LoVo (cell line): ENCODE data around the gene PCDHB14.
"Not testable (repeated sequence)": the region's sequence is repeated elsewhere in the genome, so short reads cannot be mapped to it uniquely, and the experiment has no call there.

Experiments used
- DNase-seq: peaks from one replicate; pipeline ENCODE4 v3.0.0-alpha.2; 2016; ENCODE audit warnings: low spot score

Gene PCDHB14

DNA sequence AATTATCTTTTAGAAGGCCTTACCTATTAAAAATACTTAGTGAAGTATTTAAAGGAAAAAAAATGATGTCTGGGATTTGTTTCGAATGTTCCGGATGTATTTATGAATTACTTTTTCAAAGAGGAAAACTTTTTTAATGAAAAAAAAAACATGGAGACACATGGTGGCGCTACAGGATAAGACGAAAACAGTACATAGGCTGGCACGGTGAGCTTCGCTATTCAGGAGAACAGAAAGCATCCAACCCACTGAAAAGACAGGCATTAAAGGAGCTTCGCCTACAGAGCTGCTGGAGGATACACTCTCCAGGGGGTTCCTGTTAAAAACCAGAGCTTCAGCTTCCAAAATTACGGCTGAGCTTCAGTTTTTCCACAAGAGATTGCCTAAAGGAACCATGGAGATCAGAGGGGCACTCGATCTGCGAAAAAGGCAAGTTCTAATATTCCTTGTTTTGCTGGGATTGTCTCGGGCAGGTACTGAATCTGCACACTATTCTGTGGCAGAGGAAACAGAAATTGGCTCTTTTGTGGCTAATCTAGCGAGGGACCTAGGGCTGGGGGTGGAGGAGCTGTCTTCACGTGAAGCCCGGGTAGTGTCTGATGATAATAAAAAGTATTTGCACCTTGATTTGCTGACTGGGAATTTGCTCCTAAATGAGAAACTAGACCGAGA is at the start of gene PCDHB14:
Gene PCDHB14, plus strand, starts transcription at position 232 of the 672 bp plus-strand sequence. Its CDS starts 163 bp downstream, at position 395.
- peak; percentile 56 for DNase-seq

DNA sequence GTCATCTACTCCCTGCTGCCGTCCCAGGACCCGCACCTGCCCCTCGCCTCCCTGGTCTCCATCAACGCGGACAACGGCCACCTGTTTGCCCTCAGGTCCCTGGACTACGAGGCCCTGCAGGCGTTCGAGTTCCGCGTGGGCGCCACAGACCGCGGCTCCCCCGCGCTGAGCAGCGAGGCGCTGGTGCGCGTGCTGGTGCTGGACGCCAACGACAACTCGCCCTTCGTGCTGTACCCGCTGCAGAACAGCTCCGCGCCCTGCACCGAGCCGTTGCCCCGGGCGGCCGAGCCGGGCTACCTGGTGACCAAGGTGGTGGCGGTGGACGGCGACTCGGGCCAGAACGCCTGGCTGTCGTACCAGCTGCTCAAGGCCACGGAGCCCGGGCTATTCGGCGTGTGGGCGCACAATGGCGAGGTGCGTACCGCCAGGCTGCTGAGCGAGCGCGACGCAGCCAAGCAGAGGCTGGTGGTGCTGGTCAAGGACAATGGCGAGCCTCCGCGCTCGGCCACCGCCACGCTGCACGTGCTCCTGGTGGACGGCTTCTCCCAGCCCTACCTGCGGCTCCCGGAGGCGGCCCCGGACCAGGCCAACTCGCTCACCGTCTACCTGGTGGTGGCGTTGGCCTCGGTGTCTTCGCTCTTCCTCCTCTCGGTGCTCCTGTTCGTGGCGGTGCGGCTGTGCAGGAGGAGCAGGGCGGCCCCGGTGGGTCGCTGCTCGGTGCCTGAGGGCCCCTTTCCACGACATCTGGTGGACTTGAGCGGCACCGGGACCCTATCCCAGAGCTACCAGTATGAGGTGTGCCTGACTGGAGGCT is 48.6 kb upstream of the PCDHB14 start:
- not testable (repeated sequence) for DNase-seq

DNA sequence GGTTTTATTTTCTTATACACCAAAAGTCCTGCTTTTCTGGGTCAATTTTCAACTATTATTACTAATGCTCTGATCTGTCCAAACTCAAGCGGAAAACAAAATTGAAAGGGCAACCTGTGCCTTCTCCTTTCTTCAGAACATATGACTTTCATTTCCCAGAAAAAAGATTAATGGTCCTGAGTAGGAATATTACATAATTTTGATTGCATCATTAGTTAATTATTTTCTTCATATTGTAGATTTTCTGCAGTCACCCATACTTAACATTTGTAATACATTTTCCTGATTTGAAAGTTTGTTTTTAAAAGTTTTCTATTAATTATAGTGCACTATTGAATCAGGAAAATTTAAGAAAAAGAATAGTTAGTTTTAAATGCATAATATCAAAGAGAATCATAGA is 47.2 kb upstream of the PCDHB14 start:
- no peak for DNase-seq

DNA sequence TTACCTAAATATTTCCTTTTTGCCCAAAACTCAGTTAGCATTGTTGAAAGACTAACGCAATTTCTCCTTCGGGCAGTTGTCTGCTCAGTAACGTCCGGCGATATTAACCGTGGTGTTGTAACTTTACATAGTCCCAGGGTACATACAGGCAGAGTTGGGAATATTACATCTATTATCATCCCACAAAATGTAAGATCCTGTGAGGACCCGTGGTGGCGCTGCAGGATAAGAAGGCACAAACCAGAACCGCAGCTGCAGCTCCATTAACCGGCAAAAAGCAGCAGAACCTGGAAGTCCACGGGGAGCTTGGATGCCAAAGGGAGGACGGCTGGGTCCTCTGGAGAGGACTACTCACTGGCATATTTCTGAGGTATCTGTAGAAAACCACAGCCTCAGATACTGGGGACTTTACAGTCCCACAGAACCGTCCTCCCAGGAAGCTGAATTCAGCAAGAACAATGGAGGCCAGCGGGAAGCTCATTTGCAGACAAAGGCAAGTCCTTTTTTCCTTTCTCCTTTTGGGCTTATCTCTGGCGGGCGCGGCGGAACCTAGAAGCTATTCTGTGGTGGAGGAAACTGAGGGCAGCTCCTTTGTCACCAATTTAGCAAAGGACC is 45.5 kb upstream of the PCDHB14 start, which contains the start of gene PCDHB8:
Gene PCDHB8, plus strand, starts transcription at position 214 of the 615 bp plus-strand sequence. Its CDS starts 245 bp downstream, at position 459.
- not testable (repeated sequence) for DNase-seq

DNA sequence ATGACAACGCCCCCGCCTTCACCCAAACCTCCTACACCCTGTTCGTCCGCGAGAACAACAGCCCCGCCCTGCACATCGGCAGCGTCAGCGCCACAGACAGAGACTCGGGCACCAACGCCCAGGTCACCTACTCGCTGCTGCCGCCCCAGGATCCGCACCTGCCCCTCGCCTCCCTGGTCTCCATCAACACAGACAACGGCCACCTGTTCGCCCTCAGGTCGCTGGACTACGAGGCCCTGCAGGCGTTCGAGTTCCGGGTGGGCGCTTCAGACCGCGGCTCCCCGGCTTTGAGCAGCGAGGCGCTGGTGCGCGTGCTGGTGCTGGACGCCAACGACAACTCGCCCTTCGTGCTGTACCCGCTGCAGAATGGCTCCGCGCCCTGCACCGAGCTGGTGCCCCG is 43.8 kb upstream of the PCDHB14 start:
- not testable (repeated sequence) for DNase-seq

DNA sequence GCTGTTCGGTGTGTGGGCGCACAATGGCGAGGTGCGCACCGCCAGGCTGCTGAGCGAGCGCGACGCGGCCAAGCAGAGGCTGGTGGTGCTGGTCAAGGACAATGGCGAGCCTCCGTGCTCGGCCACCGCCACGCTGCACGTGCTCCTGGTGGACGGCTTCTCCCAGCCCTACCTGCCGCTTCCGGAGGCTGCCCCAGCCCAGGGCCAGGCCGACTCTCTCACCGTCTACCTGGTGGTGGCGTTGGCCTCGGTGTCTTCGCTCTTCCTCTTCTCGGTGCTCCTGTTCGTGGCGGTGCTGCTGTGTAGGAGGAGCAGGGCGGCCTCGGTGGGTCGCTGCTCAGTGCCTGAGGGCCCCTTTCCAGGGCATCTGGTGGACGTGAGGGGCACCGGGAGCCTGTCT is 43.3 kb upstream of the PCDHB14 start:
- not testable (repeated sequence) for DNase-seq

DNA sequence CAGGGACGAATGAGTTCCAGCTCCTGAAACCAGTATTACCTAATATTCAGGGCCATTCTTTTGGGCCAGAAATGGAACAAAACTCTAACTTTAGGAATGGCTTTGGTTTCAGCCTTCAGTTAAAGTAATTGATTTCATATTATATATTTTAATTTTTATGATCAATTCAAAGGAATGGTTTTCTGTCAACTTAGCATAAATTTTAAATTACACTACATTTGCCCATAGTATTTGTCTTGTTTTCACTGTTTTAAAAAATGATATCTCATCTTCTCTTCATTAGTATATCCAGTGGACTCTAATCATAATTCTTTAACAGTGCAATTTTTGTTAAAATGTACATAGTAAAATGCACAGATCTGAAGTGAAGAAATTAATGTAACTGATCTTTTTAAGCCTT is 42.8 kb upstream of the PCDHB14 start:
- no peak for DNase-seq

DNA sequence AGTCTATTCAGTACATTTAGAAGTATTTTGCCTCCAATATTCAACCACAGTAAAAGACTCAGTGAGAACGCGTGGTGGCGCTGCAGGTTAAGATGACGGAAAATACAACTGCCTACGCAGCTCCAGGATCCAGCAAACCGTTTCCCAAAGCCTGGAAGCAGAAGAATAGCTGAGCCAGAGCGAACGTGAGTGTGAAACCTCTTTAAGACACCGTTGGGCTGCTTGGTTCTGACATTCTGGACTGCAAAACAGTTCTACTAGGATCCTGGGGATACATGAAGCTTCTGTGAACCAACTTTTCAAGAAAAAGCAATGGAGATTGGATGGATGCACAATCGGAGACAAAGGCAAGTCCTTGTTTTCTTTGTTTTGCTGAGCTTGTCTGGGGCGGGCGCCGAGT is 40.9 kb upstream of the PCDHB14 start, which contains the start of gene PCDHB16:
Gene PCDHB16, plus strand, starts transcription at position 140 of the 400 bp plus-strand sequence. Its CDS starts 173 bp downstream, at position 313.
- no peak for DNase-seq

DNA sequence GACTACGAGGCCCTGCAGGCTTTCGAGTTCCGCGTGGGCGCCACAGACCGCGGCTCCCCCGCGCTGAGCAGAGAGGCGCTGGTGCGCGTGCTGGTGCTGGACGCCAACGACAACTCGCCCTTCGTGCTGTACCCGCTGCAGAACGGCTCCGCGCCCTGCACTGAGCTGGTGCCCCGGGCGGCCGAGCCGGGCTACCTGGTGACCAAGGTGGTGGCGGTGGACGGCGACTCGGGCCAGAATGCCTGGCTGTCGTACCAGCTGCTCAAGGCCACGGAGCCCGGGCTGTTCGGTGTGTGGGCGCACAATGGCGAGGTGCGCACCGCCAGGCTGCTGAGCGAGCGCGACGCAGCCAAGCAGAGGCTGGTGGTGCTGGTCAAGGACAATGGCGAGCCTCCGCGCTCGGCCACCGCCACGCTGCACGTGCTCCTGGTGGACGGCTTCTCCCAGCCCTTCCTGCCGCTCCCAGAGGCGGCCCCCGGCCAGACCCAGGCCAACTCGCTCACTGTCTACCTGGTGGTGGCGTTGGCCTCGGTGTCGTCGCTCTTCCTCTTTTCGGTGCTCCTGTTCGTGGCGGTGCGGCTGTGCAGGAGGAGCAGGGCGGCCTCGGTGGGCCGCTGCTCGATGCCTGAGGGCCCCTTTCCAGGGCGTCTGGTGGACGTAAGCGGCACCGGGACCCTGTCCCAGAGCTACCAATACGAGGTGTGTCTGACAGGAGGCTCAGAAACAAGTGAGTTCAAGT is 38.9 kb upstream of the PCDHB14 start:
- DNase-seq, result not testable (repeated sequence)

DNA sequence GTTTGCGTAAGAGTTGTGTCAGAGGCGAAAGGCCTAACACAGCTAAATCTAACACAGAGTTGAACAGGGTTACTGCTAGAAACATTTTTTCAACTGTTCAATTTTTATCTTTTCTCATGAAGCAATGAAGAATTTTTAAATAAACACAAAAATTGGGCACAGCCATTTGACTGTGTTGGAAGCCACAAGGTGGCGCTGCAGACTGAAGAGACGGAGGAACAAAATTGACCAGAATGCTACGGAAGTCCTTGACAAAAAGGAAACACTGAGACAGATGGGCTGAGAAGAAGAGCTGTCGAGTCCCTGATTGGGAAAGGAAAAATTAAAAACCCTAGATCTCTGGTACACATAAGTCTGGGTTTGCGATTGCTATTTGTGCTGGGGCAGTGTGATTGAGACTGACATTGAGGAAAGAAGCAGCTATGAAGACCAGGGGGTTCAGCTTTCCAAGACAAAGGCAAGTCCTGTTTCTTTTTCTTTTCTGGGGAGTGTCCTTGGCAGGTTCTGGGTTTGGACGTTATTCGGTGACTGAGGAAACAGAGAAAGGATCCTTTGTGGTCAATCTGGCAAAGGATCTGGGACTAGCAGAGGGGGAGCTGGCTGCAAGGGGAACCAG is 36.1 kb upstream of the PCDHB14 start, which contains the start of gene PCDHB9:
Gene PCDHB9, plus strand, starts transcription at position 265 of the 616 bp plus-strand sequence. Its CDS starts 158 bp downstream, at position 423.
- peak; percentile 25 for DNase-seq

DNA sequence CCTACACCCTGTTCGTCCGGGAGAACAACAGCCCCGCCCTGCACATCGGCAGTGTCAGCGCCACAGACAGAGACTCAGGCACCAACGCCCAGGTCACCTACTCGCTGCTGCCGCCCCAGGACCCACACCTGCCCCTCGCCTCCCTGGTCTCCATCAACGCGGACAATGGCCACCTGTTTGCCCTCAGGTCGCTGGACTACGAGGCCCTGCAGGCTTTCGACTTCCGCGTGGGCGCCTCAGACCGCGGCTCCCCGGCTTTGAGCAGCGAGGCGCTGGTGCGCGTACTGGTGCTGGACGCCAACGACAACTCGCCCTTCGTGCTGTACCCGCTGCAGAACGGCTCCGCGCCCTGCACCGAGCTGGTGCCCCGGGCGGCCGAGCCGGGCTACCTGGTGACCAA is 34.5 kb upstream of the PCDHB14 start:
- not testable (repeated sequence) for DNase-seq

DNA sequence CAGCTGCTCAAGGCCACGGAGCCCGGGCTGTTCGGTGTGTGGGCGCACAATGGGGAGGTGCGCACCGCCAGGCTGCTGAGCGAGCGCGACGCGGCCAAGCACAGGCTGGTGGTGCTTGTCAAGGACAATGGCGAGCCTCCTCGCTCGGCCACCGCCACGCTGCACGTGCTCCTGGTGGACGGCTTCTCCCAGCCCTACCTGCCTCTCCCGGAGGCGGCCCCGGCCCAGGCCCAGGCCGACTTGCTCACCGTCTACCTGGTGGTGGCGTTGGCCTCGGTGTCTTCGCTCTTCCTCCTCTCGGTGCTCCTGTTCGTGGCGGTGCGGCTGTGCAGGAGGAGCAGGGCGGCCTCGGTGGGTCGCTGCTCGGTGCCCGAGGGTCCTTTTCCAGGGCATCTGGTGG is 34.0 kb upstream of the PCDHB14 start:
- DNase-seq, result not testable (repeated sequence)

DNA sequence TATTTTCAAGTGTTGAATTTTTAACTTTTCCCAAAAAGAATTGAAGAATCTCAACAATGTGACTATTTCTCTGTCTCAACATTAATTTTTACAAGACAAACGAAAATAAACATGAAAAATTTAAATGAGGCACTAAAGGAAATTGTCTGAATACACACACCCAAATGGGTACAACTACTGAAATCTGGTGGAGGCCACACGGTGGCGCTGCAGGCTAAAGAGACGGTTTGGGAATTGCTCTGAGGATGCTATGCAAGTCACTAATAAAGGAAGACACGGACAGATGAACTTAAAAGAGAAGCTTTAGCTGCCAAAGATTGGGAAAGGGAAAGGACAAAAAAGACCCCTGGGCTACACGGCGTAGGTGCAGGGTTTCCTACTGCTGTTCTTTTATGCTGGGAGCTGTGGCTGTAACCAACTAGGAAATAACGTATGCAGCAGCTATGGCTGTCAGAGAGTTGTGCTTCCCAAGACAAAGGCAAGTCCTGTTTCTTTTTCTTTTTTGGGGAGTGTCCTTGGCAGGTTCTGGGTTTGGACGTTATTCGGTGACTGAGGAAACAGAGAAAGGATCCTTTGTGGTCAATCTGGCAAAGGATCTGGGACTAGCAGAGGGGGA is 30.9 kb upstream of the PCDHB14 start, which contains the start of gene PCDHB10:
Gene PCDHB10, plus strand, starts transcription at position 244 of the 616 bp plus-strand sequence. Its CDS starts 200 bp downstream, at position 444.
- peak; percentile 18 for DNase-seq

DNA sequence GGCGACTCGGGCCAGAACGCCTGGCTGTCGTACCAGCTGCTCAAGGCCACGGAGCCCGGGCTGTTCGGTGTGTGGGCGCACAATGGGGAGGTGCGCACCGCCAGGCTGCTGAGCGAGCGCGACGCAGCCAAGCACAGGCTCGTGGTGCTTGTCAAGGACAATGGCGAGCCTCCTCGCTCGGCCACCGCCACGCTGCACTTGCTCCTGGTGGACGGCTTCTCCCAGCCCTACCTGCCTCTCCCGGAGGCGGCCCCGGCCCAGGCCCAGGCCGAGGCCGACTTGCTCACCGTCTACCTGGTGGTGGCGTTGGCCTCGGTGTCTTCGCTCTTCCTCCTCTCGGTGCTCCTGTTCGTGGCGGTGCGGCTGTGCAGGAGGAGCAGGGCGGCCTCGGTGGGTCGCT is 28.8 kb upstream of the PCDHB14 start:
- DNase-seq, result not testable (repeated sequence)

DNA sequence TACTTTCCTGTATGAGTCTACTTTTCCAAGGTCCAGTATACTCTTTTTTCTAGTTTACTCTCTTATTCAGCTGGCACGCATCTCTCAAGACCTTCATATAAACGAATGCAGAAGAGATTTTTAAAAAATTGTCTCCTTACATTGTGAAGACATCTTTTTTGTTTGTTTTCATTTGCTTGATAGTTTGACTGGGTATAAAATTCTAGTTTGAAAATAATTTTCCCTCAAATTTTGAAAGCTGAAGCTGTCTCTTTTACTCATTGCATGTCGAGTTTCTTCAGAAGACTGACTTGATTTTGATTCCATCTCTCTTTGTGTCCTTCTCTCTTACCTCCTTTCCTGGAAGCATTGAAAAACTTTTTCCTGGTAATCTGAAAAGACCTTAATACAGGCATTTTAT is 26.8 kb upstream of the PCDHB14 start:
- DNase-seq, result no peak

DNA sequence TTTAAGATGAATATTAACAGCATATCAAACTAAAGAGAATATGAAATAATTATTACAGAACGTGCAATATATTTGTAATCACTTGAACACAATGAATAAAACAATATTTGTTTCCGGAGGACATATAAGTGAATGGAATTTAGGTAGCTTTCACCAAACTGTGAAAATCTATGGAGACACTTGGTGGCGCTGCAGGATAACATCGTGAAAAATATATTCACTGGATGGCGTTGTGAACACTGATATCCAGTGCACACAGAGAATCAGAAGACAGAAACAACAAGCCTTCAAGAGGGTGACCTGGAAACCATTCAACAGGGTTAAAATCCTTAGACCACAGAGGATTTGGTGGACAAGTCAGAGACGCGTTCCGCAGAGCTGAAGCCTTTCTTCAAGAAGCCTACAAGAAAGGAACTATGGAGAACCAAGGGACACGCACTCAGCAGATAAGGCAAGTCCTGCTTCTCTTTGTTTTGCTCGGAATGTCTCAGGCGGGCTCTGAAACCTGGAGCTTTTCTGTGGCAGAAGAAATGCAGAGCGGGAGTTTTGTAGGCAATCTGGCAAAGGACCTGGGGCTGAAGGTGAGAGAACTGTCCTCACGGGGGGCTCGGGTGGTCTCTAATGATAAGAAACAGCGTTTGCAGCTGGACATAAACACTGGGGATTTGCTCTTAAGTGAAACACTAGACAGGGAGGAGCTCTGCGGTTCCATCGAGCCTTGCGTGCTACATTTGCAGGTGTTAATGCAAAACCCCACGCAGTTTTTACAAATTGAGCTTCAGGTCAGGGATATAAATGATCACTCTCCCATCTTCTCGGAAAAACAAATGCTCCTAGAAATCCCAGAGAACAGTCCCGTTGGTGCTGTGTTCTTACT is 23.5 kb upstream of the PCDHB14 start, which contains the start of gene PCDHB11:
Gene PCDHB11, plus strand, starts transcription at position 269 of the 877 bp plus-strand sequence. Its CDS starts 148 bp downstream, at position 417.
- no peak for DNase-seq

DNA sequence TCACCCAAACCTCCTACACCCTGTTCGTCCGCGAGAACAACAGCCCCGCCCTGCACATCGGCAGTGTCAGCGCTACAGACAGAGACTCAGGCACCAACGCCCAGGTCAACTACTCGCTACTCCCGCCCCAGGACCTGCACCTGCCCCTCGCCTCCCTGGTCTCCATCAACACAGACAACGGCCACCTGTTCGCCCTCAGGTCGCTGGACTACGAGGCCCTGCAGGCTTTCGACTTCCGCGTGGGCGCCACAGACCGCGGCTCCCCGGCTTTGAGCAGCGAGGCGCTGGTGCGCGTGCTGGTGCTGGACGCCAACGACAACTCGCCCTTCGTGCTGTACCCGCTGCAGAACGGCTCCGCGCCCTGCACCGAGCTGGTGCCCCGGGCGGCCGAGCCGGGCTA is 22.0 kb upstream of the PCDHB14 start:
- not testable (repeated sequence) for DNase-seq

DNA sequence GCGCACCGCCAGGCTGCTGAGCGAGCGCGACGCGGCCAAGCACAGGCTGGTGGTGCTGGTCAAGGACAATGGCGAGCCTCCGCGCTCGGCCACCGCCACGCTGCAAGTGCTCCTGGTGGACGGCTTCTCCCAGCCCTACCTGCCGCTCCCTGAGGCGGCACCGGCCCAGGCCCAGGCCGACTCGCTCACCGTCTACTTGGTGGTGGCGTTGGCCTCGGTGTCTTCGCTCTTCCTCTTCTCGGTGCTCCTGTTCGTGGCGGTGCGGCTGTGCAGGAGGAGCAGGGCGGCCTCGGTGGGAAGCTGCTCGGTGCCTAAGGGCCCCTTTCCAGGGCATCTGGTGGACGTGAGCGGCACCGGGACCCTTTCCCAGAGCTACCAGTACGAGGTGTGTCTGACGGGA is 21.5 kb upstream of the PCDHB14 start:
- not testable (repeated sequence) for DNase-seq

DNA sequence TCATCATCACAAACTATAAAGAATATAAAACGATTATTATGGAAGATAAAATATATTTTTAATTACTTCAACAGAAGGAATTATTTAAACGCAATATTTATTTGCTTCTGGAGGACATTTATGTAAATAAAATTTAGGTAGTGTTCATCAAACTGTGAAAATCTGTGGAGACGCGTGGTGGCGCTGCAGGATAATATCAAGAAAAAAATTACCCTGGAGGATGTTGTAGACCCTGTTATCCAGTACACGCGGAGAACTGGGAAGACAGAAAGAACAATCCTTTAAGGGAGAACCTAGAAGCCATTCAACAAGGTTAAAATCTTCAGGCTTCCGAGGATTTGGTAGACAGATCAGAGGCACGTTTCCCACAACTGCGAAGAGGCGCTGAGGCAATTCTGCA is 14.7 kb upstream of the PCDHB14 start, which contains the start of gene PCDHB12:
Gene PCDHB12, plus strand, starts transcription at position 242 of the 400 bp plus-strand sequence. CDS start 189 bp downstream, outside the sequence.
- no peak for DNase-seq
